CD4-positive, alpha-beta memory T cell (primary cell): ENCODE results near the gene ELOVL2. TPM values are rescaled to one million over a fixed set of nuclear protein-coding genes. Genes with fewer than 3 reads are reported as not detected.

Experiments
- CTCF ChIA-PET: fragments of 350-600 bp; sonication (Branson Sonifier 250); formaldehyde crosslinking; loops from one replicate; lab custom pipeline; 2021; ENCODE audit warnings: inconsistent platforms; ENCODE audit not compliant: partially characterized antibody; lab: Charles Lee
- POLR2A ChIA-PET: fragments of 350-600 bp; sonication (Branson Sonifier 250); formaldehyde crosslinking; loops from one replicate; lab custom pipeline; 2021; ENCODE audit not compliant: partially characterized antibody; lab: Charles Lee
- DNase-seq, 5 donors: peaks; one replicate each; pipeline versions ENCODE4 v3.0.0 to v3.0.0-alpha.2; 2020 to 2022; ENCODE audit warnings: mixed read lengths in 1 of 5
- H3K27ac ChIP-seq: one replicate; pipeline ENCODE4 v1.7.0; 2013; ENCODE audit warnings: low read depth, low read length
- H3K27me3 ChIP-seq: 2 replicates; pipeline ENCODE4 v1.7.0; 2013; ENCODE audit warnings: mild to moderate bottlenecking, low read length, moderate library complexity; ENCODE audit not compliant: insufficient read depth
- H3K36me3 ChIP-seq: 2 replicates; pipeline ENCODE4 v1.7.0; 2013; ENCODE audit warnings: mild to moderate bottlenecking, low read length, moderate library complexity; ENCODE audit not compliant: insufficient read depth
- H3K4me1 ChIP-seq: 2 replicates; pipeline ENCODE4 v1.7.0; 2013; ENCODE audit warnings: mild to moderate bottlenecking, low read length, moderate library complexity; ENCODE audit not compliant: insufficient read depth
- H3K4me3 ChIP-seq, 2 donors: one replicate each; pipeline ENCODE4 v1.7.0; 2013; ENCODE audit warnings: low read length in 2 of 2, mild to moderate bottlenecking in 1 of 2
- H3K9me3 ChIP-seq, 2 donors: one replicate each; pipeline ENCODE4 v1.7.0; 2013; ENCODE audit warnings: low read length in 2 of 2, control low read depth in 1 of 2; ENCODE audit not compliant: control insufficient read depth in 1 of 2
- H3K27ac Mint-ChIP-seq, 7 donors: one replicate each; pipeline ENCODE4 v1.8.0; 2020 to 2021; ENCODE audit warnings: mixed read lengths in 7 of 7, mild to moderate bottlenecking in 6 of 7, inconsistent platforms in 3 of 7, moderate library complexity in 3 of 7
- H3K27me3 Mint-ChIP-seq, 2 donors: one replicate each; pipeline ENCODE4 v1.8.0; 2020 to 2021; ENCODE audit warnings: mixed read lengths in 2 of 2
- H3K36me3 Mint-ChIP-seq, 2 donors: one replicate each; pipeline ENCODE4 v1.8.0; 2020 to 2021; ENCODE audit warnings: mixed read lengths in 2 of 2, inconsistent platforms in 1 of 2, mild to moderate bottlenecking in 1 of 2
- H3K4me1 Mint-ChIP-seq, 4 donors: one replicate each; pipeline ENCODE4 v1.8.0; 2020 to 2021; ENCODE audit warnings: mixed read lengths in 4 of 4, mild to moderate bottlenecking in 1 of 4
- H3K4me3 Mint-ChIP-seq, 8 donors: one replicate each; pipeline ENCODE4 v1.8.0; 2020 to 2021; ENCODE audit warnings: mixed read lengths in 8 of 8, mild to moderate bottlenecking in 7 of 8, moderate library complexity in 6 of 8, inconsistent platforms in 3 of 8
- H3K9me3 Mint-ChIP-seq, 8 donors: one replicate each; pipeline ENCODE4 v1.8.0; 2020 to 2021; ENCODE audit warnings: mixed read lengths in 8 of 8, mild to moderate bottlenecking in 5 of 8, inconsistent platforms in 3 of 8, moderate library complexity in 1 of 8
- intact Hi-C: fragments of 100-400 bp; cut with micrococcal nuclease; formaldehyde crosslinking; loops from one replicate; pipeline ENCODE4 v1.15.1; 2023
- polyA plus RNA-seq, 2 donors: library from polyadenylated mRNA; unstranded; fragments of 300-500 nt; fragmentation: Illumina TruSeq; gene quantifications; one replicate each; pipeline ENCODE4 v1.2.3, GENCODE V29; 2021
- total RNA-seq, 2 experiments: library from RNA; stranded (reverse); gene quantifications; one replicate each; pipeline ENCODE4 v1.2.3, GENCODE V29; 2021

The ELOVL2 gene
- total and polyA plus RNA-seq, 4 experiments from 2014 or later, result not detected

GRCh38 chr6:10964684-10965083 lies 79.4 kb downstream of the ELOVL2 start:
- CTCF ChIA-PET, result no interaction called here
- H3K27ac Mint-ChIP-seq, result no peak overlapping the region
- intact Hi-C loops, result no loop called here
- Histone ChIP-seq H3K9me3 (no peaks in the 10 kb centered on the region), H3K27me3 (no peaks in the 10 kb centered on the region), H3K27ac (no peak overlapping the region), H3K4me1 (no peaks in the 10 kb centered on the region), H3K36me3 (no peaks in the 10 kb centered on the region), H3K4me3 (no peak overlapping the region)
- peaks cover 3 to 32% (median 22%) of the 10 kb centered on the region in 8 donors for H3K9me3 Mint-ChIP-seq
- peaks cover 15 to 16% of the 10 kb centered on the region in 2 donors for H3K27me3 Mint-ChIP-seq
- H3K4me1 Mint-ChIP-seq, result no peaks in the 10 kb centered on the region
- H3K4me3 Mint-ChIP-seq, result no peak overlapping the region
- H3K36me3 Mint-ChIP-seq, result no peaks in the 10 kb centered on the region
- POLR2A ChIA-PET, result no interaction called here
- no peak for DNase-seq

DNA sequence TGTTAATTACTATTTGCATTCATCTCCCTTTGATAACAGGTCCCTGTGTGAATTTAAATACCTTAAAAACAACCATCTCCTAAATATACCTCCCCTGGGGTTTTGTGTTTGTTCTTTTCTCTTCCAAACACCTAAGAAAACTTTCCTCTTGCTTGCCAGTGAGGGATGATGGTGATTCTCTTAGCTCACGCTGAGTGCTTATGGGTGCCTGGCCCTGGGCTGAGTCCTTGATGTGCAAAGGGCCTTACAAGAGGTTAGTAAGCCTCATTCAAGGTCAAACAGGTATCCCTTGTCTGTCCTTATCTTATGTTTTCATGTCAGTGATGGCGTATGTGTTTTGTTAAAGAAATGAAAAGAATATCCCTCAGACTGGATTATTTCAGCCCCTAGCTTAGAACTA lies 81.0 kb downstream of the ELOVL2 start:
- CTCF ChIA-PET, result interaction anchor here (1.0 kb wide), 1 partner anchor 8 kb away, joined by 3 read pairs; no protein-coding TSS in a partner anchor
- H3K27ac Mint-ChIP-seq, result no peak overlapping the region
- peaks cover 3 to 31% (median 21%) of the 10 kb centered on the region in 8 donors for H3K9me3 Mint-ChIP-seq
- Histone ChIP-seq H3K4me1 (no peaks in the 10 kb centered on the region), H3K27ac (no peak overlapping the region), H3K9me3 (no peaks in the 10 kb centered on the region), H3K27me3 (no peaks in the 10 kb centered on the region), H3K4me3 (no peak overlapping the region), H3K36me3 (no peaks in the 10 kb centered on the region)
- no peak for DNase-seq
- H3K36me3 Mint-ChIP-seq, result no peaks in the 10 kb centered on the region
- no peaks in the 10 kb centered on the region for H3K4me1 Mint-ChIP-seq
- H3K27me3 Mint-ChIP-seq, result peaks cover 16 to 18% of the 10 kb centered on the region in 2 donors
- POLR2A ChIA-PET, result no interaction called here
- no peak overlapping the region for H3K4me3 Mint-ChIP-seq
- intact Hi-C loops, result no loop called here

- no peak overlapping the region for H3K4me3 Mint-ChIP-seq
- peaks cover 3 to 27% (median 17%) of the 10 kb centered on the region in 8 donors for H3K9me3 Mint-ChIP-seq
- H3K27me3 ChIP-seq, result no peaks in the 10 kb centered on the region
- H3K27me3 Mint-ChIP-seq, result peaks cover 15 to 16% of the 10 kb centered on the region in 2 donors
- DNase-seq, result no peak
- H3K36me3 Mint-ChIP-seq, result no peaks in the 10 kb centered on the region
- no peaks in the 10 kb centered on the region for H3K4me1 Mint-ChIP-seq
- no peak overlapping the region for H3K27ac Mint-ChIP-seq
- H3K36me3 ChIP-seq, result no peaks in the 10 kb centered on the region
- H3K4me3 ChIP-seq, result no peak overlapping the region
- intact Hi-C loops, result no loop called here
- POLR2A ChIA-PET, result no interaction called here
- CTCF ChIA-PET, result no interaction called here
- H3K4me1 ChIP-seq, result no peaks in the 10 kb centered on the region
- no peaks in the 10 kb centered on the region for H3K9me3 ChIP-seq
- no peak overlapping the region for H3K27ac ChIP-seq
Measured at GRCh38 chr6:10962673-10963072, 81.4 kb downstream of the ELOVL2 start.

DNA sequence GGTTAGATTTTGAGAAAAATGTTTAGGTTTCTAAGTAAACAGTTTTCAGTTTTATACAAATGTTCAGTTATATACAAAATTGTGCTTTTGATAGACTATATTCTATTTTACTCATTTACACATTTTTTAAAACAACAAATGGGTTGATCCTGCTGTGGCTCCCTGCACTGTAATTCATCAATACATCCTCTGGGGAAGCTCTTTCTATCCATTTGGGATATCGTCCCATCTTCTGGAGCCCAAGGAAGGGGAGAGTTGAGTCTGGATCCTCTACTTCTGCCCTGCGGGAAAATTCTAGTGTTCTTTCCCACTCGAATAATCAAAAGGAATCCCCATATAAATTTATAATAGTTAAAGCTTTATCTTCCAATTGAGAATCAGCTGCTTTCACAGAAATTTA lies 82.3 kb downstream of the ELOVL2 start:
- H3K4me3 Mint-ChIP-seq, result no peak overlapping the region
- peaks cover 15 to 16% of the 10 kb centered on the region in 2 donors for H3K27me3 Mint-ChIP-seq
- H3K9me3 ChIP-seq, result no peaks in the 10 kb centered on the region
- intact Hi-C loops, result no loop called here
- H3K4me1 ChIP-seq, result no peaks in the 10 kb centered on the region
- ChIA-PET CTCF (no interaction called here), POLR2A (no interaction called here)
- no peaks in the 10 kb centered on the region for H3K36me3 Mint-ChIP-seq
- H3K9me3 Mint-ChIP-seq, result peaks cover 3 to 21% (median 17%) of the 10 kb centered on the region in 8 donors
- no peaks in the 10 kb centered on the region for H3K36me3 ChIP-seq
- no peak overlapping the region for H3K27ac ChIP-seq
- H3K27ac Mint-ChIP-seq, result no peak overlapping the region
- H3K27me3 ChIP-seq, result no peaks in the 10 kb centered on the region
- no peak for DNase-seq
- no peak overlapping the region for H3K4me3 ChIP-seq
- no peaks in the 10 kb centered on the region for H3K4me1 Mint-ChIP-seq

GRCh38 chr6:10960171-10960570 lies 83.9 kb downstream of the ELOVL2 start:
- Mint-ChIP-seq H3K4me1 (no peaks in the 10 kb centered on the region), H3K27me3 (peaks cover 15 to 16% of the 10 kb centered on the region in 2 donors), H3K4me3 (no peak overlapping the region), H3K9me3 (peaks cover 0 to 7% (median 5%) of the 10 kb centered on the region in 8 donors), H3K36me3 (no peaks in the 10 kb centered on the region), H3K27ac (no peak overlapping the region)
- ChIA-PET CTCF (interaction anchor here (0.6 kb wide), 1 partner anchor 39 kb away, joined by 3 read pairs; no protein-coding TSS in a partner anchor), POLR2A (no interaction called here)
- no peak overlapping the region for H3K4me3 ChIP-seq
- no peaks in the 10 kb centered on the region for H3K9me3 ChIP-seq
- H3K36me3 ChIP-seq, result no peaks in the 10 kb centered on the region
- no peak overlapping the region for H3K27ac ChIP-seq
- H3K27me3 ChIP-seq, result no peaks in the 10 kb centered on the region
- no peaks in the 10 kb centered on the region for H3K4me1 ChIP-seq
- DNase-seq, result no peak
- intact Hi-C loops, result no loop called here

DNA sequence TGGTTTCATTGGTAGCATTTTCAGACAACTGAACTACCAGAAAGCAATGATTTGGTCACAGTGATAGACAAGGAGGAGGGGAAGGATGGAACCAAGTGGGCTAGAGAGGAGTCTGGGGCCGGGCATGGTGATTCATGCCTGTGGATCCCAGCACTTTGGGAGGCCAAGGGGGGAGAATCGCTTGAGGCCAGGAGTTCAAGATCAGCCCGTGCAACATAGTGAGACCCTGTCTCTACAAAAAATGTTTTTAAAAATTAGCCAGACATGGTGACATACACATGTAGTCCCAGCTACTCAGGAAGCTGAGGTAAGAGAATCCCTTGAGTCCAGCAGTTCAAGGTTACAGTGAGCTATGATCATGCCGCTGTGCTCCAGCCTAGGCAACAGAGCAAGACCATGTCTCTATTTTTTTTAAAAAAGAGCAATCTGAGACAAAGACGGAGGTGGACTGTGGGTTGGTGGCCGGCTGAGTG lies 86.7 kb downstream of the ELOVL2 start:
- no peaks in the 10 kb centered on the region for H3K36me3 Mint-ChIP-seq
- no peaks in the 10 kb centered on the region for H3K9me3 ChIP-seq
- H3K27ac ChIP-seq, result no peak overlapping the region
- H3K4me3 Mint-ChIP-seq, result no peak overlapping the region
- CTCF ChIA-PET, result no interaction called here
- H3K4me1 Mint-ChIP-seq, result peaks cover 0 to 4% (median 2%) of the 10 kb centered on the region in 4 donors
- H3K4me1 ChIP-seq, result no peaks in the 10 kb centered on the region
- H3K36me3 ChIP-seq, result no peaks in the 10 kb centered on the region
- no peak for DNase-seq
- no peak overlapping the region for H3K4me3 ChIP-seq
- H3K27ac Mint-ChIP-seq, result no peak overlapping the region
- intact Hi-C loops, result no loop called here
- H3K9me3 Mint-ChIP-seq, result peaks cover 0 to 2% (median 0%) of the 10 kb centered on the region in 8 donors
- H3K27me3 Mint-ChIP-seq, result peaks cover 14 to 16% of the 10 kb centered on the region in 2 donors
- H3K27me3 ChIP-seq, result no peaks in the 10 kb centered on the region
- POLR2A ChIA-PET, result interaction anchor here (0.6 kb wide), 1 partner anchor 1673 kb away, joined by 4 read pairs; no protein-coding TSS in a partner anchor

- peaks cover 11 to 15% of the 10 kb centered on the region in 2 donors for H3K27me3 Mint-ChIP-seq
- no peaks in the 10 kb centered on the region for H3K27me3 ChIP-seq
- H3K4me1 Mint-ChIP-seq, result peaks cover 0 to 4% (median 2%) of the 10 kb centered on the region in 4 donors
- POLR2A ChIA-PET, result interaction anchor here (0.6 kb wide), 1 partner anchor 1674 kb away, joined by 4 read pairs; no protein-coding TSS in a partner anchor
- no peak overlapping the region for H3K4me3 ChIP-seq
- DNase-seq, result no peak
- no peak overlapping the region for H3K27ac ChIP-seq
- CTCF ChIA-PET, result no interaction called here
- no peak overlapping the region for H3K27ac Mint-ChIP-seq
- no peaks in the 10 kb centered on the region for H3K36me3 ChIP-seq
- no peak overlapping the region for H3K4me3 Mint-ChIP-seq
- intact Hi-C loops, result no loop called here
- H3K36me3 Mint-ChIP-seq, result no peaks in the 10 kb centered on the region
- no peaks in the 10 kb centered on the region for H3K4me1 ChIP-seq
- no peaks in the 10 kb centered on the region for H3K9me3 ChIP-seq
- peaks cover 0 to 2% (median 0%) of the 10 kb centered on the region in 8 donors for H3K9me3 Mint-ChIP-seq
Measured at GRCh38 chr6:10956776-10957175, 87.3 kb downstream of the ELOVL2 start.
